22Rv1 (cell line): Measurements from ENCODE around the gene PDE2A.
"Not testable (repeated sequence)": the region's sequence is repeated elsewhere in the genome, so short reads cannot be mapped to it uniquely, and the experiment has no call there.

Source experiments
- H3K27ac ChIP-seq: fragments of 450-650 bp; 2 replicates; pipeline ENCODE4 v1.5.1; 2017
- ZFX ChIP-seq: fragments of 450-650 bp; IDR thresholded peaks from 2 replicates; pipeline ENCODE4 v1.6.1; 2017; ENCODE audit warnings: antibody characterized with exemption, borderline replicate concordance
- TF ChIP-seq, protein P1 (sequence below): fragments of 450-650 bp; IDR thresholded peaks from 2 replicates; pipeline ENCODE4 v1.5.1; 2017; ENCODE audit warnings: mild to moderate bottlenecking

Gene PDE2A

DNA sequence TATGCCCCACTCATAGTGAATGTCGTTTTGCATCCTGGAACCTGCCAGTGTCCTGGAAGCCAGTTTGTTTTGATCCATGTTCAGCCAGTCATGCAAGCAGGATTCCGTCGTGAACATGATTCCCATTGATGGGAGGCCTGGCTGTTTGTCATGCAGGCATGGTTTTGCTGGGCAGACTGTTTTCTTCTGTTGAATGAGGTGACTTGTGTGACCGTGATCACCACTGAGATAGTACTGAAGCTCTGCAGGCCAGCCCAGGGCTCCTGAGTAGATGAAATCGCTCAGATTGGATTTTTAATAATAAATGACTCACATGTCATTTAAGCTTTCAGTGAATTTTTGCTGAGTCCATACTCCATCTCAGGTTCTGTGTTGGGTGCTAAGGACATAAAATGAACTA lies 117.8 kb downstream of the PDE2A start:
- no peak overlapping the region for H3K27ac ChIP-seq
- no peak for TF ChIP-seq ZFX
- TF ChIP-seq, protein P1, sequence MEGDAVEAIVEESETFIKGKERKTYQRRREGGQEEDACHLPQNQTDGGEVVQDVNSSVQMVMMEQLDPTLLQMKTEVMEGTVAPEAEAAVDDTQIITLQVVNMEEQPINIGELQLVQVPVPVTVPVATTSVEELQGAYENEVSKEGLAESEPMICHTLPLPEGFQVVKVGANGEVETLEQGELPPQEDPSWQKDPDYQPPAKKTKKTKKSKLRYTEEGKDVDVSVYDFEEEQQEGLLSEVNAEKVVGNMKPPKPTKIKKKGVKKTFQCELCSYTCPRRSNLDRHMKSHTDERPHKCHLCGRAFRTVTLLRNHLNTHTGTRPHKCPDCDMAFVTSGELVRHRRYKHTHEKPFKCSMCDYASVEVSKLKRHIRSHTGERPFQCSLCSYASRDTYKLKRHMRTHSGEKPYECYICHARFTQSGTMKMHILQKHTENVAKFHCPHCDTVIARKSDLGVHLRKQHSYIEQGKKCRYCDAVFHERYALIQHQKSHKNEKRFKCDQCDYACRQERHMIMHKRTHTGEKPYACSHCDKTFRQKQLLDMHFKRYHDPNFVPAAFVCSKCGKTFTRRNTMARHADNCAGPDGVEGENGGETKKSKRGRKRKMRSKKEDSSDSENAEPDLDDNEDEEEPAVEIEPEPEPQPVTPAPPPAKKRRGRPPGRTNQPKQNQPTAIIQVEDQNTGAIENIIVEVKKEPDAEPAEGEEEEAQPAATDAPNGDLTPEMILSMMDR, result no peak

DNA sequence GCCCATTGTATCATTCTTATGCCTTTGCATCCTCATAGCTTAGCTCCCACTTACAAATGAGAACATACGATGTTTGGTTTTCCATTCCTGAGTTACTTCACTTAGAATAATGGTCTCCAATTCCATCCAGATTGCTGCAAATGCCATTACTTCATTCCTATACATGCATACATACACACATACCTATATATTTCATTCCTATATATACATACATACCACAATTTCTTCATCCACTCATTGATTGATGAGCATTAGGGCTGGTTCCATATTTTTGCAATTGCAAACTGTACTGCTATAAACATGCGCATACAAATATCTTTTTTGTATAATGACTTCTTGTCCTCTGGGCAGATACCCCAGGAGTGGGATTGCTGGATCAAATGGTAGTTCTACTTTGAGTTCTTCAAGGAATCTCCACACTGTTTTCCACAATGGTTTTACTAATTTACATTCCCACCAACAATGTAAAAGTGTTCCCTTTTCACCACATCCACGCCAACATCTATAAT lies 119.2 kb downstream of the PDE2A start:
- not testable (repeated sequence) for H3K27ac ChIP-seq

DNA sequence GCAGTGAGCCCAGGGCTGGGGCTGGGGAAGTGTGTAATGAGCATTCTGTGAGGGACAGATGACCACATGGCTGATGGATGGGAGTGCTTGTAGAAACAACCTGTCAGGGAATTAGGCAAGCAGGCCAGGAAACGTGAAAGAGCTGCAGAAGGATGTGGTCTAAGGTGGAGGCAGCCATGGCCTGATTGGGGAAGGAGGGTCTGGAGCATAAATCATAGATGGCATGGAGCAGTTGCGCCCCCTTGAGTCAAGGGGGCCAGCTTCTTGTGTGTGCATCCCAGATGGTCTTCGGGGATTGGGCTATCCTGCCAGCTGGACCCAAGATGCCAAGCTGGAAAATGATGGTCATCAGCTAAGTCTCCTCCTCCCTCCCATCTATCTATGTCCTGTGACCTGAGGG lies 120.5 kb downstream of the PDE2A start:
- no peak overlapping the region for H3K27ac ChIP-seq
- no peak for TF ChIP-seq ZFX
- TF ChIP-seq, protein P1, result peak; percentile 24

DNA sequence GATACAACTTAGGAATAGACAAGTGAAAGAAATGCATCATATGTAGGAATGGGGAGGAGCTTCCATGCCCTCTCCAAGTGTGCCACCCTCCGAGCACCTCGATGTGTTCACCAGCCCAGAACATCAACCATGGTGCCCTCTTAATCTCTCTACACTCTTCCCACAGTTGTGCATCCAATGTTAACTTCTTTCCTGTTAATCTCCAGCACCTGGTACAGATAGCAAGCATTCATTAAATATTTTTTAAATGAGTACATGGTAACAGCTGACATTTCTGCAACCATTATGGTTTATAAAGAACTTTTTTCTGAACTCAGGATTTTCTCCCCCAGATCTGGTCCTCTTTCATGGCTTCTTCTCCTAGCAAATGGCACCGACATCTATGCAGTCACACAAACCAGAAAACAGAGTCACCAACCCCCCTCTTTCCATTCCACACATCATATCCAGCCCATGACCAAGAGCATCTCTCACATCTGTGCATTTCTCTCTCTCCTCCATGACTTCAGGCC lies 121.8 kb downstream of the PDE2A start:
- TF ChIP-seq, protein P1, result no peak
- no peak for TF ChIP-seq ZFX
- no peak overlapping the region for H3K27ac ChIP-seq

DNA sequence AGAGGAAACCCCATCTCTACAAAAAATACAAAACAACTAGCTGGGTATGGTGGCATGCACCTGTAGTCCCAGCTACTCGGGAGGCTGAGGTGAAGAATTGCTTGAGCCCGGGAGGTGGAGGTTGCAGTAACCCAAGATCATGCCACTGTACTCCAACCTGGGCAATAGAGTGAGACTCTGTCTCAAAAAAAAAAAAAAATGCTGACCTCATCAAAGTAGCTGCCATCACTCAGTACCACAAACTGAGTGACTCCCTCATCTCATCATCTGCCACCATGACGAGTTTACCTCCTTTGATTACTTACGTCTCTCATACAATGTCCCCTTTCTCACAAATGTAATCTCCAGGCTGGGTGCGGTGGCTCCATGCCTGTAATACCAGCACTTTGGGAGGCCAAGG lies 122.7 kb downstream of the PDE2A start:
- TF ChIP-seq, protein P1, result no peak
- TF ChIP-seq ZFX, result no peak
- no peak overlapping the region for H3K27ac ChIP-seq

DNA sequence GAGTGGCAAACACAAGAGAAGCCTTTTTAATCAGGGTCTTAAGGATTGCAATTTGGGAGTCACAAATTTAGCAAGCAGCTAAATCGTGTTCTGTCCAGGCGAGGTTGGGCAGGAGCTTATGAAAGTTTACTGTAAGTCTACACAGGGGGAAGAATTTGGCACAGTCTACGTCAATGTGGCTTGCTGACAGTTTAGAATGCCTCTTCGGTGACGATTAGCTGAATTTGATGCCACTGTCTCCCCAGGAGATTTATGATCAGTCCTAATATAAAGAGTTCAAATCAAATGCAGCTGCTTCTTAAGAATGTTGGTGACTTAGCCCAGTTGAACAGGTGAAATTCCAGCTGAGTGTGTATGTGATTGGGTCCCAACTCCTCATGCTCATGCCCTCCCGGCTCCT lies 125.8 kb downstream of the PDE2A start:
- TF ChIP-seq, protein P1, result no peak
- TF ChIP-seq ZFX, result no peak
- no peak overlapping the region for H3K27ac ChIP-seq

DNA sequence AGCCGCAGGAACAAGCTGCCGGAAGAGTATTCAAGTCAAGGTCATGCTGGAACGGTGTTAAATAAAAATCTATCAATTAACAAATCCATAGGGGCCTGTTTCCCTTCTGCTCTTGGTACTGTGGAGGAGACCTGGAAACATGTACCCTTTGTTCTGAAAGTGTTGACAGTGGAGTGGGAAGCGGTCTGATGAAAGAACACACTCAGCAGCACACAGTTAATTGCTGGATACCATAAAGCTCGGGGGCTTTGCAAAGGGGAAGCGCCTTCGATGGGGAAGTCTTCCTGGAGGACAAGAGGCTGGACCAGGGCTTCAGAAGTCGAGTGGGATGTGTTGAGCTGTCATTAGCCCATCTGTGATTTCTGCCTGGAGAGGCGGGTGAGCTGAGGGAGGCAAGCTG lies 127.4 kb downstream of the PDE2A start:
- H3K27ac ChIP-seq, result no peak overlapping the region

More for the DNA sequence above, 127.4 kb downstream of the PDE2A start:
- no peak for TF ChIP-seq ZFX
- TF ChIP-seq, protein P1, result no peak
